SK-MEL-5 (cell line): ENCODE measurements around the gene R3HDM4. TPM values are rescaled to one million over a fixed set of nuclear protein-coding genes. Genes with fewer than 3 reads are reported as not detected.

Source experiments
- DNase-seq: peaks from one replicate; pipeline ENCODE4 v3.0.0-alpha.2; 2016; ENCODE audit warnings: low read depth, low spot score
- in situ Hi-C: cut with HindIII; loops from 2 replicates; pipeline ENCODE4 v1.10.0; 2016; ENCODE audit warnings: low sequenced_read_pairs, high pct_unique_total_duplicates, low pct_unique_long_range_greater_than_20kb
- total RNA-seq: library from RNA; depleted of rRNA; stranded (reverse); fragments of >200 nt; shearing (Covaris generic); gene quantifications from 2 replicates; pipeline ENCODE4 v1.2.3, GENCODE V29; 2014

The R3HDM4 gene
- total RNA-seq, 1 experiment from 2014 or later, result 20.0 TPM

GRCh38 chr19:937259-937694 lies 24.3 kb upstream of the R3HDM4 start:
- in situ Hi-C loops, result no loop called here
- DNase-seq, result no peak

- in situ Hi-C loops, result no loop called here
- DNase-seq, result no peak
Observed at GRCh38 chr19:936175-936546, 23.1 kb upstream of the R3HDM4 start.

GRCh38 chr19:934865-935479 lies 22.0 kb upstream of the R3HDM4 start:
- in situ Hi-C loops, result no loop called here
- no peak for DNase-seq

- DNase-seq, result no peak
- in situ Hi-C loops, result no loop called here
Observed at GRCh38 chr19:934197-934840, 21.3 kb upstream of the R3HDM4 start.

GRCh38 chr19:933553-933882 lies 20.5 kb upstream of the R3HDM4 start:
- no peak for DNase-seq
- in situ Hi-C loops, result no loop called here

- in situ Hi-C loops, result no loop called here
- DNase-seq, result no peak
Observed at GRCh38 chr19:932648-933552, 19.9 kb upstream of the R3HDM4 start.

- no peak for DNase-seq
- in situ Hi-C loops, result no loop called here
Observed at GRCh38 chr19:931860-932647, 19.0 kb upstream of the R3HDM4 start.

GRCh38 chr19:929891-930258 lies 16.9 kb upstream of the R3HDM4 start:
- DNase-seq, result no peak
- in situ Hi-C loops, result no loop called here

GRCh38 chr19:929203-929890 lies 16.3 kb upstream of the R3HDM4 start:
- DNase-seq, result no peak

GRCh38 chr19:928471-929202 lies 15.6 kb upstream of the R3HDM4 start:
- DNase-seq, result no peak
- in situ Hi-C loops, result no loop called here

More at GRCh38 chr19:929203-929890, 16.3 kb upstream of the R3HDM4 start:
- in situ Hi-C loops, result no loop called here

GRCh38 chr19:927780-928401 lies 14.9 kb upstream of the R3HDM4 start:
- DNase-seq, result no peak
- in situ Hi-C loops, result no loop called here

- in situ Hi-C loops, result no loop called here
- no peak for DNase-seq
Observed at GRCh38 chr19:927351-927779, 14.3 kb upstream of the R3HDM4 start.

GRCh38 chr19:926589-927350 lies 13.8 kb upstream of the R3HDM4 start:
- DNase-seq, result no peak
- in situ Hi-C loops, result no loop called here

GRCh38 chr19:926323-926588 lies 13.2 kb upstream of the R3HDM4 start:
- in situ Hi-C loops, result no loop called here
- DNase-seq, result no peak

- DNase-seq, result peak; percentile 69
- in situ Hi-C loops, result no loop called here
Observed at GRCh38 chr19:925526-926322, 12.7 kb upstream of the R3HDM4 start, which contains the start of gene ARID3A. TSS of gene ARID3A (plus strand) at chr19:926035. CDS start at chr19:929529, 3,494 bp downstream.
